OCI-LY7 (cell line): ENCODE data around the gene NOP9. TPM values are rescaled to one million over a fixed set of nuclear protein-coding genes. Genes with fewer than 3 reads are reported as not detected.

Experiments
- BruUV-seq: library from RNA; stranded (reverse); fragments of 400-500 nt; replicated peaks from 2 replicates; lab custom pipeline; 2021; lab: Mats Ljungman, UMichigan
- CTCF ChIA-PET: fragments of 300-600 bp; sonication (Branson Sonifier 250); formaldehyde crosslinking; loops from one replicate; lab custom pipeline; 2022; ENCODE audit warnings: antibody characterized with exemption; ENCODE audit not compliant: unreplicated experiment; lab: Charles Lee
- POLR2A ChIA-PET: fragments of 300-600 bp; sonication (Branson Sonifier 250); formaldehyde crosslinking; loops from one replicate; lab custom pipeline; 2022; ENCODE audit warnings: antibody characterized with exemption; lab: Charles Lee
- DNase-seq: peaks from one replicate; pipeline ENCODE4 v3.0.0-alpha.2; 2015; ENCODE audit warnings: low spot score
- H2AFZ ChIP-seq: fragments of 200-600 bp; sonication (generic), shearing (Covaris generic); 2 replicates; pipeline ENCODE4 v1.6.1; 2014; ENCODE audit warnings: mild to moderate bottlenecking, antibody characterized with exemption, low read length, moderate library complexity
- H3K27ac ChIP-seq: fragments of 200-600 bp; sonication (generic); 2 replicates; pipeline ENCODE4 v1.5.1; 2014; ENCODE audit warnings: mixed run types, low read depth, mild to moderate bottlenecking, moderate library complexity, low read length, inconsistent platforms; ENCODE audit not compliant: poor library complexity, severe bottlenecking
- H3K36me3 ChIP-seq: fragments of 200-600 bp; sonication (generic); 2 replicates; pipeline ENCODE4 v1.6.1; 2014; ENCODE audit warnings: mild to moderate bottlenecking, antibody characterized with exemption, low read length, moderate library complexity, mixed read lengths; ENCODE audit not compliant: insufficient read depth
- H3K4me1 ChIP-seq: fragments of 200-600 bp; sonication (generic); 2 replicates; pipeline ENCODE4 v1.5.1; 2014; ENCODE audit warnings: mild to moderate bottlenecking, low read length; ENCODE audit not compliant: insufficient read depth, poor library complexity, severe bottlenecking
- H3K4me2 ChIP-seq: fragments of 200-600 bp; sonication (generic); 2 replicates; pipeline ENCODE4 v1.6.1; 2014; ENCODE audit warnings: mild to moderate bottlenecking, low read length
- H3K4me3 ChIP-seq: fragments of 200-600 bp; sonication (generic); 2 replicates; pipeline ENCODE4 v1.5.1; 2014; ENCODE audit warnings: mild to moderate bottlenecking, low read depth, low read length; ENCODE audit not compliant: poor library complexity, severe bottlenecking
- H3K79me2 ChIP-seq: fragments of 200-600 bp; sonication (generic); 2 replicates; pipeline ENCODE4 v1.6.1; 2016; ENCODE audit warnings: low read depth, mild to moderate bottlenecking, low read length, moderate library complexity, mixed read lengths; ENCODE audit not compliant: insufficient read depth
- H3K9me2 ChIP-seq: fragments of 200-600 bp; sonication (generic); 2 replicates; pipeline ENCODE4 v1.6.1; 2016; ENCODE audit warnings: mild to moderate bottlenecking, low read length, mixed read lengths; ENCODE audit not compliant: insufficient read depth
- H3K9me3 ChIP-seq: fragments of 200-600 bp; sonication (generic); 2 replicates; pipeline ENCODE4 v1.6.1; 2014; ENCODE audit warnings: mild to moderate bottlenecking, mixed run types, low read length, mixed read lengths
- H4K20me1 ChIP-seq: fragments of 200-600 bp; sonication (generic); 2 replicates; pipeline ENCODE4 v1.6.1; 2014; ENCODE audit warnings: mild to moderate bottlenecking, antibody characterized with exemption, low read length, moderate library complexity, mixed read lengths; ENCODE audit not compliant: insufficient read depth
- EZH2phosphoT487 ChIP-seq: fragments of 200-600 bp; sonication (generic); IDR thresholded peaks from 2 replicates; pipeline ENCODE4 v1.6.1; 2018; ENCODE audit warnings: low read depth, borderline replicate concordance, mild to moderate bottlenecking, mixed run types, antibody characterized with exemption, low read length, moderate library complexity, mixed read lengths
- intact Hi-C: fragments of 100-400 bp; cut with micrococcal nuclease; formaldehyde crosslinking; loops from one replicate; pipeline ENCODE4 v1.10.0; 2022; ENCODE audit not compliant: unreplicated experiment
- total RNA-seq, 2 experiments: library from RNA; depleted of rRNA in 1 of 2; stranded (reverse); fragments of >200 nt in 1 of 2; shearing (Covaris generic) in 1 of 2; gene quantifications; 2 replicates each; pipeline ENCODE4 v1.2.3, GENCODE V29; 2014 to 2022
- TF ChIP-seq, protein P1 (sequence below): fragments of 200-600 bp; sonication (generic); conservative IDR thresholded peaks from 2 replicates; pipeline ENCODE4 v1.5.1; 2014; ENCODE audit warnings: mild to moderate bottlenecking, antibody characterized with exemption, low read length, moderate library complexity, mixed read lengths

NOP9 gene
- total RNA-seq, 2 experiments from 2014 or later = 33.2 to 52.6 TPM

DNA sequence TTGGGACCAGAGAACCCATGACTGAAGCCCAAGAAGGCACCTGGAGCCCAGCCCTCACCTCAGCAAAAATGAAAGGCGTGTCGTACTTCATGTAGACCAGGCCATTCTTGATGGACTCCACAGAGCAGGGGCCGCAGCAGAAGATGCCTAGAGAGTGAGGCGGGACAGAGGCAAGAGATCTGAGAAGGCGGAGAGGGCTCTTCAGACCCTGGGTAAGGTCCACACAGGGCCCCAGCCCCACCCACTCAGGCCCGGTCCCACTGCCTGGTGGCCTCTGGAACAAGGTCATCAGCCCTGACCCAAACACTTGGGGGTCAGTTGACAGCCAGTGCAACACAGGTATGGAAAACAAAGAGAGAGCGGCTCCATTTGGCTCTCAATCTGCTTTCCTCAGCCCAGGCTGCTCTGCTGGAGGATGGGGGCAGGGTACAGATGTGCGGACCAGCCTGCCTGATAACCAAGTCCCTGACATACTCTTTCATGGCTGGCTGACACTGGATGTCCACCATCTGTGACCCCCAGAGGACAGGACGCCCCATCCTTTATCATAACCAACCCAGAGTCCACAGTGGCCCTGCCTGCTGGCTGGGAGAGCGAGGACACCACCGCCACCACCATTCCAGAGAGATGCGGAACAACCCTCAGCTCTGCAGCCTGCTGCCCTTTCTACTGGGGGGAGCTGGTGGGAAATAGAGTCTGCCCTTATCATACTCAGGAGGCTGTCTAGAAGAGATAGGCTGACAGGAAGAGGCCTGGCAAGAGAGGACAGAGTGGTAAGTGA lies 43.5 kb upstream of the NOP9 start:
- no TSS peak for BruUV-seq
- H3K9me3 ChIP-seq = no peaks in the 10 kb centered on the region
- H2AFZ ChIP-seq = no peak overlapping the region
- ChIA-PET CTCF (no interaction called here), POLR2A (interaction anchor here (1.1 to 1.4 kb wide), 2 partner anchors 14 kb away, joined by 3 read pairs; partner anchors contain the start of gene TINF2)
- H3K27ac ChIP-seq = no peak overlapping the region
- DNase-seq = no peak
- no peak overlapping the region for H3K4me2 ChIP-seq
- no peaks in the 10 kb centered on the region for H3K9me2 ChIP-seq
- H3K4me3 ChIP-seq = no peak overlapping the region
- H3K79me2 ChIP-seq = no peaks in the 10 kb centered on the region
- TF ChIP-seq, protein P1, sequence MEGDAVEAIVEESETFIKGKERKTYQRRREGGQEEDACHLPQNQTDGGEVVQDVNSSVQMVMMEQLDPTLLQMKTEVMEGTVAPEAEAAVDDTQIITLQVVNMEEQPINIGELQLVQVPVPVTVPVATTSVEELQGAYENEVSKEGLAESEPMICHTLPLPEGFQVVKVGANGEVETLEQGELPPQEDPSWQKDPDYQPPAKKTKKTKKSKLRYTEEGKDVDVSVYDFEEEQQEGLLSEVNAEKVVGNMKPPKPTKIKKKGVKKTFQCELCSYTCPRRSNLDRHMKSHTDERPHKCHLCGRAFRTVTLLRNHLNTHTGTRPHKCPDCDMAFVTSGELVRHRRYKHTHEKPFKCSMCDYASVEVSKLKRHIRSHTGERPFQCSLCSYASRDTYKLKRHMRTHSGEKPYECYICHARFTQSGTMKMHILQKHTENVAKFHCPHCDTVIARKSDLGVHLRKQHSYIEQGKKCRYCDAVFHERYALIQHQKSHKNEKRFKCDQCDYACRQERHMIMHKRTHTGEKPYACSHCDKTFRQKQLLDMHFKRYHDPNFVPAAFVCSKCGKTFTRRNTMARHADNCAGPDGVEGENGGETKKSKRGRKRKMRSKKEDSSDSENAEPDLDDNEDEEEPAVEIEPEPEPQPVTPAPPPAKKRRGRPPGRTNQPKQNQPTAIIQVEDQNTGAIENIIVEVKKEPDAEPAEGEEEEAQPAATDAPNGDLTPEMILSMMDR = no peak
- TF ChIP-seq EZH2phosphoT487 = no peak
- H3K36me3 ChIP-seq = no peaks in the 10 kb centered on the region
- H3K4me1 ChIP-seq = no peaks in the 10 kb centered on the region
- intact Hi-C loops = no loop called here
- H4K20me1 ChIP-seq = no peaks in the 10 kb centered on the region

DNA sequence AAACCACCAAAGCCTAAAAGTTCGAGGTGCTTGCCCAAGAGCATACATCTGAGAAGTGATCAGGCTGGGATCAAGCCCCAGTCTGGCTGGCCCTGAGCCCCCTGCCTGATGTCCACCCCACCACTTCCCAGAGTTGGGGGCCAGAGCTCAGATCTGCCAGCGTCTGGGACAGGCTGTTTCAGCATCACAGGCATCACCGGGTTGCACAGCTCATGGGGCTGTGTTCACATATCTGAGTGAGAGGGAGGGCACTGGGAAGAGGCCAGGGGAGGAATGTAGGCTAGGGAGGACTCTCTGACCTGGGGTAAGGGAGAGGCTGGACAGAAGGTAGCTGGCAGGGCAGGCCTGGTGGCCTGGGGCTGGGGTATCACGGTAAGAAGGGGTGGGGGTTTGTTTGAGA lies 42.7 kb upstream of the NOP9 start:
- POLR2A ChIA-PET = interaction anchor here (1.1 kb wide), 1 partner anchor 13 kb away, joined by 3 read pairs; no protein-coding TSS in a partner anchor
- Histone ChIP-seq H2AFZ (no peak overlapping the region), H3K4me1 (no peaks in the 10 kb centered on the region), H3K9me3 (no peaks in the 10 kb centered on the region), H3K9me2 (no peaks in the 10 kb centered on the region), H3K36me3 (no peaks in the 10 kb centered on the region), H3K79me2 (no peaks in the 10 kb centered on the region), H3K27ac (no peak overlapping the region), H4K20me1 (no peaks in the 10 kb centered on the region), H3K4me3 (no peak overlapping the region), H3K4me2 (no peak overlapping the region)
- BruUV-seq = no TSS peak
- intact Hi-C loops = no loop called here
- DNase-seq = no peak
- CTCF ChIA-PET = no interaction called here
- TF ChIP-seq, protein P1 = no peak
- no peak for TF ChIP-seq EZH2phosphoT487

DNA sequence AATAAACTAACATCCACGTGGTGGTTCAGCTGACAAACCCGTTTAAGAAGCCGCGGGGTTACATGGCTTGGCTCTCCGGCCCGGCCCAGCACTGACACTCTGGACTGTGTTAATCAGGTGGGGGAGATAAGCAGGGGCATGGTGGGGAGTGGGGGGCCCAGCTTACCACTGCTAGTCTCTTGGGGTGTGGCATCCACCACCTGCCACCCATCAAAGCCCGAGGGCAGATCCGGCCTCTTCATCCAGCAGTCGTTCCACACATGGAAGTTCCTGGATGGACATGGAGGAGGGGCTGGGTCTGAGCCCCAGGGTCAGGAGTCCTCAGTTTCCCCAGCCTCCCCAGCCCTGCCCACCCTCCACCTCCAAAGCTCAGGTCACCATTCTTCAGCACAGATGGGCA lies 41.5 kb upstream of the NOP9 start:
- Histone ChIP-seq H4K20me1 (no peaks in the 10 kb centered on the region), H3K4me1 (no peaks in the 10 kb centered on the region), H3K9me3 (no peaks in the 10 kb centered on the region), H3K4me3 (no peak overlapping the region), H3K27ac (no peak overlapping the region), H2AFZ (no peak overlapping the region), H3K4me2 (no peak overlapping the region), H3K36me3 (no peaks in the 10 kb centered on the region), H3K9me2 (no peaks in the 10 kb centered on the region), H3K79me2 (no peaks in the 10 kb centered on the region)
- no peak for DNase-seq
- CTCF ChIA-PET = no interaction called here
- TF ChIP-seq, protein P1 = no peak
- intact Hi-C loops = no loop called here
- POLR2A ChIA-PET = no interaction called here
- no TSS peak for BruUV-seq
